Neural cell (in vitro differentiated cells): ENCODE data around the gene SCGB3A1. TPM values are rescaled to one million over a fixed set of nuclear protein-coding genes. Genes with fewer than 3 reads are reported as not detected.
A peak's percentile ranks its signal among the peaks of the same experiment; 100 is the strongest.

ENCODE experiments used
- H2AFZ ChIP-seq: fragments of 200-600, 300-800 bp; sonication (generic), shearing (Covaris generic); 2 replicates; pipeline ENCODE4 v1.6.0; 2014; ENCODE audit warnings: low read depth, mild to moderate bottlenecking, antibody characterized with exemption, low read length, moderate library complexity
- H3F3A ChIP-seq: fragments of 200-600 bp; shearing (Covaris generic); 2 replicates; pipeline ENCODE4 v1.6.1; 2016; ENCODE audit warnings: mild to moderate bottlenecking, moderate library complexity, mixed read lengths, antibody characterized with exemption, low read length; ENCODE audit not compliant: insufficient read depth, poor library complexity, severe bottlenecking
- H3K27ac ChIP-seq: fragments of 200-600, 300-800 bp; sonication (generic), shearing (Covaris generic); 2 replicates; pipeline ENCODE4 v1.5.1; 2014; ENCODE audit warnings: mild to moderate bottlenecking, low read length, moderate library complexity
- H3K27me3 ChIP-seq: fragments of 300-800, 200-600 bp; sonication (generic), shearing (Covaris generic); 2 replicates; pipeline ENCODE4 v1.6.0; 2014; ENCODE audit warnings: mild to moderate bottlenecking, low read depth, low read length, moderate library complexity; ENCODE audit not compliant: insufficient read depth
- H3K36me3 ChIP-seq: fragments of 300-800, 200-600 bp; sonication (generic), shearing (Covaris generic); 2 replicates; pipeline ENCODE4 v1.5.1; 2014; ENCODE audit warnings: mild to moderate bottlenecking, antibody characterized with exemption, low read length, moderate library complexity; ENCODE audit not compliant: insufficient read depth
- H3K4me2 ChIP-seq: fragments of 300-800, 200-600 bp; sonication (generic), shearing (Covaris generic); 2 replicates; pipeline ENCODE4 v1.6.0; 2014; ENCODE audit warnings: mild to moderate bottlenecking, low read length
- H3K4me3 ChIP-seq: fragments of 300-800, 200-600 bp; sonication (generic), shearing (Covaris generic); 2 replicates; pipeline ENCODE4 v1.5.1; 2014; ENCODE audit warnings: mild to moderate bottlenecking, low read length, moderate library complexity
- H3K79me2 ChIP-seq: fragments of 200-600 bp; shearing (Covaris generic); replicated peaks from 2 replicates; pipeline ENCODE4 v1.6.0; 2014; ENCODE audit warnings: mild to moderate bottlenecking, low read length, moderate library complexity; ENCODE audit not compliant: insufficient read depth
- H3K9ac ChIP-seq: fragments of 300-800, 200-600 bp; sonication (generic), shearing (Covaris generic); 2 replicates; pipeline ENCODE4 v1.6.1; 2016; ENCODE audit warnings: mild to moderate bottlenecking, low read length, mixed read lengths
- H3K9me2 ChIP-seq: fragments of 200-600 bp; shearing (Covaris generic); 2 replicates; pipeline ENCODE4 v1.6.1; 2016; ENCODE audit warnings: mild to moderate bottlenecking, low read length, mixed read lengths; ENCODE audit not compliant: insufficient read depth
- H3K9me3 ChIP-seq: fragments of 200-600, 300-800 bp; sonication (generic), shearing (Covaris generic); 2 replicates; pipeline ENCODE4 v1.6.1; 2016; ENCODE audit warnings: mild to moderate bottlenecking, mixed run types, low read length, moderate library complexity, mixed read lengths
- H4K20me1 ChIP-seq: fragments of 200-600 bp; shearing (Covaris generic); 2 replicates; pipeline ENCODE4 v1.6.1; 2016; ENCODE audit warnings: mild to moderate bottlenecking, mixed run types; ENCODE audit not compliant: insufficient read depth
- EP300 ChIP-seq: fragments of 450-650 bp; conservative IDR thresholded peaks from 2 replicates; pipeline ENCODE4 v1.6.1; 2014; ENCODE audit warnings: antibody characterized with exemption, mild to moderate bottlenecking, moderate library complexity; ENCODE audit not compliant: poor library complexity, severe bottlenecking
- EZH2 ChIP-seq: fragments of 200-600, 300-800 bp; shearing (Covaris generic), sonication (generic); IDR thresholded peaks from 2 replicates; pipeline ENCODE4 v1.6.1; 2014; ENCODE audit warnings: antibody characterized with exemption, low read length, borderline replicate concordance, mild to moderate bottlenecking; ENCODE audit not compliant: insufficient read depth, poor library complexity, severe bottlenecking
- MXI1 ChIP-seq: fragments of 450-650 bp; conservative IDR thresholded peaks from 2 replicates; pipeline ENCODE4 v1.6.1; 2014; ENCODE audit warnings: antibody characterized with exemption, mild to moderate bottlenecking; ENCODE audit not compliant: poor library complexity, severe bottlenecking
- POLR2AphosphoS5 ChIP-seq: IDR thresholded peaks from 2 replicates; pipeline ENCODE4 v1.6.1; 2012
- RAD21 ChIP-seq: fragments of 450-650 bp; conservative IDR thresholded peaks from 2 replicates; pipeline ENCODE4 v1.6.1; 2014; ENCODE audit warnings: antibody characterized with exemption, mild to moderate bottlenecking, moderate library complexity
- SMC3 ChIP-seq: fragments of 450-650 bp; conservative IDR thresholded peaks from 2 replicates; pipeline ENCODE4 v1.6.1; 2014; ENCODE audit warnings: antibody characterized with exemption, mild to moderate bottlenecking, moderate library complexity; ENCODE audit not compliant: poor library complexity
- TAF1 ChIP-seq: IDR thresholded peaks from 2 replicates; pipeline ENCODE4 v1.6.1; 2012; ENCODE audit warnings: low read depth
- polyA plus RNA-seq: library from polyadenylated mRNA; depleted of rRNA; stranded (reverse); fragments of >200 nt; gene quantifications from 2 replicates; pipeline ENCODE4 v1.2.3, GENCODE V29; 2014
- TF ChIP-seq, protein P1 (sequence below): IDR thresholded peaks from 2 replicates; pipeline ENCODE4 v1.6.1; 2012; ENCODE audit warnings: borderline replicate concordance
- TF ChIP-seq, protein P2 (sequence below): fragments of 450-650 bp; IDR thresholded peaks from 2 replicates; pipeline ENCODE4 v1.5.1; 2014; ENCODE audit warnings: antibody characterized with exemption, mild to moderate bottlenecking, moderate library complexity; ENCODE audit not compliant: poor library complexity, severe bottlenecking

Gene SCGB3A1
- polyA plus RNA-seq, 1 donor from 2014 or later, result not detected

DNA sequence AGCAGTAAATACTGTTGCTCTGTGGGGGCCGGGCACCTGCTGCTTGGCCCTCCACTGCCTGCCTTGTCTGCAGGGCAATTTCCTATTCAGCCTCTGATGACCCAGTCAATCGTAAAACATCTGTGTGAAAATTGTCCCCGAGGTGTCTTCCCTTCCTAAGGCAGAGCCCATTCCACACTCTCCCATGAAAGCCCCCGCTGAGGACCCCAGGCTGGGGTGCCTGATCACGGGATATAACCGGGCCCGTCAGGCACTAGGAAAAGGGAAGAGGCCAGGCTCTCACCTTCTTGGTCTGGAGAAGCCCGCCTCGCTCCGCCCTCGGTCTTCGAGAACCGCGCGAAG, 27.2 kb upstream of the SCGB3A1 start:
- TF ChIP-seq POLR2AphosphoS5 (no peak), SMC3 (no peak), EZH2 (no peak), TAF1 (no peak), MXI1 (no peak), RAD21 (no peak), EP300 (no peak)
- TF ChIP-seq, protein P1, sequence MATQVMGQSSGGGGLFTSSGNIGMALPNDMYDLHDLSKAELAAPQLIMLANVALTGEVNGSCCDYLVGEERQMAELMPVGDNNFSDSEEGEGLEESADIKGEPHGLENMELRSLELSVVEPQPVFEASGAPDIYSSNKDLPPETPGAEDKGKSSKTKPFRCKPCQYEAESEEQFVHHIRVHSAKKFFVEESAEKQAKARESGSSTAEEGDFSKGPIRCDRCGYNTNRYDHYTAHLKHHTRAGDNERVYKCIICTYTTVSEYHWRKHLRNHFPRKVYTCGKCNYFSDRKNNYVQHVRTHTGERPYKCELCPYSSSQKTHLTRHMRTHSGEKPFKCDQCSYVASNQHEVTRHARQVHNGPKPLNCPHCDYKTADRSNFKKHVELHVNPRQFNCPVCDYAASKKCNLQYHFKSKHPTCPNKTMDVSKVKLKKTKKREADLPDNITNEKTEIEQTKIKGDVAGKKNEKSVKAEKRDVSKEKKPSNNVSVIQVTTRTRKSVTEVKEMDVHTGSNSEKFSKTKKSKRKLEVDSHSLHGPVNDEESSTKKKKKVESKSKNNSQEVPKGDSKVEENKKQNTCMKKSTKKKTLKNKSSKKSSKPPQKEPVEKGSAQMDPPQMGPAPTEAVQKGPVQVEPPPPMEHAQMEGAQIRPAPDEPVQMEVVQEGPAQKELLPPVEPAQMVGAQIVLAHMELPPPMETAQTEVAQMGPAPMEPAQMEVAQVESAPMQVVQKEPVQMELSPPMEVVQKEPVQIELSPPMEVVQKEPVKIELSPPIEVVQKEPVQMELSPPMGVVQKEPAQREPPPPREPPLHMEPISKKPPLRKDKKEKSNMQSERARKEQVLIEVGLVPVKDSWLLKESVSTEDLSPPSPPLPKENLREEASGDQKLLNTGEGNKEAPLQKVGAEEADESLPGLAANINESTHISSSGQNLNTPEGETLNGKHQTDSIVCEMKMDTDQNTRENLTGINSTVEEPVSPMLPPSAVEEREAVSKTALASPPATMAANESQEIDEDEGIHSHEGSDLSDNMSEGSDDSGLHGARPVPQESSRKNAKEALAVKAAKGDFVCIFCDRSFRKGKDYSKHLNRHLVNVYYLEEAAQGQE, result no peak
- TF ChIP-seq, protein P2, sequence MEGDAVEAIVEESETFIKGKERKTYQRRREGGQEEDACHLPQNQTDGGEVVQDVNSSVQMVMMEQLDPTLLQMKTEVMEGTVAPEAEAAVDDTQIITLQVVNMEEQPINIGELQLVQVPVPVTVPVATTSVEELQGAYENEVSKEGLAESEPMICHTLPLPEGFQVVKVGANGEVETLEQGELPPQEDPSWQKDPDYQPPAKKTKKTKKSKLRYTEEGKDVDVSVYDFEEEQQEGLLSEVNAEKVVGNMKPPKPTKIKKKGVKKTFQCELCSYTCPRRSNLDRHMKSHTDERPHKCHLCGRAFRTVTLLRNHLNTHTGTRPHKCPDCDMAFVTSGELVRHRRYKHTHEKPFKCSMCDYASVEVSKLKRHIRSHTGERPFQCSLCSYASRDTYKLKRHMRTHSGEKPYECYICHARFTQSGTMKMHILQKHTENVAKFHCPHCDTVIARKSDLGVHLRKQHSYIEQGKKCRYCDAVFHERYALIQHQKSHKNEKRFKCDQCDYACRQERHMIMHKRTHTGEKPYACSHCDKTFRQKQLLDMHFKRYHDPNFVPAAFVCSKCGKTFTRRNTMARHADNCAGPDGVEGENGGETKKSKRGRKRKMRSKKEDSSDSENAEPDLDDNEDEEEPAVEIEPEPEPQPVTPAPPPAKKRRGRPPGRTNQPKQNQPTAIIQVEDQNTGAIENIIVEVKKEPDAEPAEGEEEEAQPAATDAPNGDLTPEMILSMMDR, result no peak
- peak overlapping the region; percentile 38 for H3K9ac ChIP-seq
- H3F3A ChIP-seq, result no peaks in the 10 kb centered on the region
- H3K9me3 ChIP-seq, result no peaks in the 10 kb centered on the region
- H3K4me2 ChIP-seq, result peak overlapping the region; percentile 51
- no peaks in the 10 kb centered on the region for H3K79me2 ChIP-seq
- H3K4me3 ChIP-seq, result peak overlapping the region; percentile 72
- no peak overlapping the region for H3K27ac ChIP-seq
- no peaks in the 10 kb centered on the region for H3K9me2 ChIP-seq
- H4K20me1 ChIP-seq, result no peaks in the 10 kb centered on the region
- no peak overlapping the region for H2AFZ ChIP-seq
- peaks cover 3% of the 10 kb centered on the region for H3K27me3 ChIP-seq
- no peaks in the 10 kb centered on the region for H3K36me3 ChIP-seq

DNA sequence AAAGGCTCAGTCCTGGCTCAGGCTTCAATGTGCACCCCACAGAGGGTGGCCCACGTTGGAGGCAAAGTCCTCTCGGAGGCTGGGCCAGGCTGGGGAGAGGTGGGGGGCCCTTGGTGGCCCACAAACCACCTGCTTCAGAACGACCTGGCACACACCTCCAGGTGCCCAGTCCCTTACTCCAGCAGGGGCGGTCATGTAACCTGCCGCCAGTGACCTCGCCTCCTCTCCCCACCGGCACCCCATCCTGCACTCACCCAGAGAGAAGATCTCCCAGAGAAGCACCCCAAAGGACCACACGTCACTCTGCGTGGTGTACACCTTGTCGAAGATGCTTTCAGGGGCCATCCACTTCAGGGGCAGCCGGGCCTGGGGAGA, 22.5 kb upstream of the SCGB3A1 start:
- Histone ChIP-seq H3K9me3 (no peaks in the 10 kb centered on the region), H3K9ac (no peak overlapping the region), H2AFZ (no peak overlapping the region), H3K4me3 (no peak overlapping the region), H3F3A (no peaks in the 10 kb centered on the region), H3K79me2 (no peaks in the 10 kb centered on the region), H3K27me3 (peaks cover 3% of the 10 kb centered on the region), H4K20me1 (no peaks in the 10 kb centered on the region), H3K36me3 (no peaks in the 10 kb centered on the region), H3K9me2 (no peaks in the 10 kb centered on the region), H3K27ac (no peak overlapping the region), H3K4me2 (no peak overlapping the region)
- no peak for TF ChIP-seq EP300
- TF ChIP-seq, protein P2, result no peak
- no peak for TF ChIP-seq TAF1
- TF ChIP-seq, protein P1, result no peak
- no peak for TF ChIP-seq SMC3
- TF ChIP-seq MXI1, result no peak
- no peak for TF ChIP-seq POLR2AphosphoS5
- TF ChIP-seq EZH2, result no peak
- no peak for TF ChIP-seq RAD21
